SK-N-SH treated with all-trans-retinoic acid at 6 μM for 48 hours (cell line): ENCODE data around the gene ANKRD45.
"Not testable (repeated sequence)": the region's sequence is repeated elsewhere in the genome, so short reads cannot be mapped to it uniquely, and the experiment has no call there.

ENCODE experiments used
- RARB ChIP-seq: fragments of 250-450 bp; sonication (Bioruptor Pico); IDR thresholded peaks from 2 replicates; pipeline ENCODE4 v1.8.0; 2021; ENCODE audit warnings: mild to moderate bottlenecking, moderate library complexity
- ZNF565 ChIP-seq: fragments of 450-650 bp; formaldehyde crosslinking; conservative IDR thresholded peaks from 2 replicates; pipeline ENCODE4 v1.5.0; 2020; ENCODE audit warnings: low read depth, mild to moderate bottlenecking, moderate library complexity

DNA sequence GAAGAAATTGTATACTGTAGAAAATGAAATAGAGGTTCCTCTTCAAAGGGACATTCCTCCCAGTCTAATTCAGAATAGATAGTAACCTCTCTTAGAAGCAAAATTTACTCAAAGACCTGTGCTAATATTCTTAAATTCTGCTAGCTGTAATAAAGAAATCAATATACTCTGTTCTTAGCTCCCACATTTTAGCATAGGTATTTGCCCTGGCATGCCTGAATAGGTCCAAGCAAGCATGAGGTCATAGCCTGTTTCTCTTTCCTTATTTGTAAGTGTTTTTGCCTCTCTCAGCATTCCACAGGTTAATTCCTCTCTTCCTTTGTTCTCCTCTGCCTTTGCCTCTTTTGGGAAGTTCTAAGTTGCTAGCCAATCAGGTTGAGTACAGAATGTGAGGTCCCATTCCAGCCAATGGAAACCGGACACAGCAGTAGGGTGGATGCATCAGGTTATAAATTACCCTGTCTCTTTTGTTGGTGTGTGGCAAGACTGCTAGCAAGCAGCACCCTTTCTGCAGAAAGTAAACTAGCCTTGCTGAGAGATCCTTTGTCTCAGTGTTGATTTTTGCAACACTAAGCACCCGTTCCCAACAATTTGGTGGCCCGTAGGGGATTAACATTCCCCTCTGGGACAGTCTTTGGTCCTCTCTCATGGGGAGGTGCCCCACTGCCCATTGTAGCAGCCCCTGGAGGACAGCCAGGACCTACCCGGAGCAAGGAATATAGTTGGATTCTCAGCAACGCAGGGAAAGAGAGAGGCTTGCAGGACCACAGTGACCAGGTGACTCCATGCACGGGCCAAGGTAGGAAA is 32.2 kb downstream of the ANKRD45 start:
- TF ChIP-seq RARB, ZNF565 (CRISPR knock-in tag): not testable (repeated sequence)
